GM06990 (cell line): Measurements from ENCODE around the gene SNAP47.

ENCODE experiments used
- DNase-seq: peaks from one replicate; pipeline ENCODE4 v3.0.0-alpha.2; 2011; ENCODE audit not compliant: insufficient read length; ENCODE audit errors: extremely low read depth
- H3K27me3 ChIP-seq: replicated peaks from 2 replicates; pipeline ENCODE4 v1.6.0; 2011; ENCODE audit warnings: low read length; ENCODE audit not compliant: control insufficient read depth, insufficient read depth
- H3K36me3 ChIP-seq: 2 replicates; pipeline ENCODE4 v1.5.1; 2011; ENCODE audit warnings: low read length; ENCODE audit not compliant: control insufficient read depth, insufficient read depth
- H3K4me3 ChIP-seq: replicated peaks from 2 replicates; pipeline ENCODE4 v1.5.1; 2011; ENCODE audit warnings: low read depth, mild to moderate bottlenecking, control low read depth, low read length
- TF ChIP-seq, protein P1 (sequence below): IDR thresholded peaks from 2 replicates; pipeline ENCODE4 v1.5.1; 2011; ENCODE audit warnings: low read length, control low read depth, mild to moderate bottlenecking, inconsistent platforms; ENCODE audit not compliant: insufficient read depth, poor library complexity, severe bottlenecking

SNAP47 gene

GRCh38 chr1:227787513-227788270, 52.5 kb downstream of the SNAP47 start:
- peak; percentile 96 for DNase-seq
- TF ChIP-seq, protein P1, sequence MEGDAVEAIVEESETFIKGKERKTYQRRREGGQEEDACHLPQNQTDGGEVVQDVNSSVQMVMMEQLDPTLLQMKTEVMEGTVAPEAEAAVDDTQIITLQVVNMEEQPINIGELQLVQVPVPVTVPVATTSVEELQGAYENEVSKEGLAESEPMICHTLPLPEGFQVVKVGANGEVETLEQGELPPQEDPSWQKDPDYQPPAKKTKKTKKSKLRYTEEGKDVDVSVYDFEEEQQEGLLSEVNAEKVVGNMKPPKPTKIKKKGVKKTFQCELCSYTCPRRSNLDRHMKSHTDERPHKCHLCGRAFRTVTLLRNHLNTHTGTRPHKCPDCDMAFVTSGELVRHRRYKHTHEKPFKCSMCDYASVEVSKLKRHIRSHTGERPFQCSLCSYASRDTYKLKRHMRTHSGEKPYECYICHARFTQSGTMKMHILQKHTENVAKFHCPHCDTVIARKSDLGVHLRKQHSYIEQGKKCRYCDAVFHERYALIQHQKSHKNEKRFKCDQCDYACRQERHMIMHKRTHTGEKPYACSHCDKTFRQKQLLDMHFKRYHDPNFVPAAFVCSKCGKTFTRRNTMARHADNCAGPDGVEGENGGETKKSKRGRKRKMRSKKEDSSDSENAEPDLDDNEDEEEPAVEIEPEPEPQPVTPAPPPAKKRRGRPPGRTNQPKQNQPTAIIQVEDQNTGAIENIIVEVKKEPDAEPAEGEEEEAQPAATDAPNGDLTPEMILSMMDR: no peak
- H3K36me3 ChIP-seq: no peaks in the 10 kb centered on the region
- H3K27me3 ChIP-seq: no peaks in the 10 kb centered on the region
- peak overlapping the region; percentile 66 for H3K4me3 ChIP-seq

DNA sequence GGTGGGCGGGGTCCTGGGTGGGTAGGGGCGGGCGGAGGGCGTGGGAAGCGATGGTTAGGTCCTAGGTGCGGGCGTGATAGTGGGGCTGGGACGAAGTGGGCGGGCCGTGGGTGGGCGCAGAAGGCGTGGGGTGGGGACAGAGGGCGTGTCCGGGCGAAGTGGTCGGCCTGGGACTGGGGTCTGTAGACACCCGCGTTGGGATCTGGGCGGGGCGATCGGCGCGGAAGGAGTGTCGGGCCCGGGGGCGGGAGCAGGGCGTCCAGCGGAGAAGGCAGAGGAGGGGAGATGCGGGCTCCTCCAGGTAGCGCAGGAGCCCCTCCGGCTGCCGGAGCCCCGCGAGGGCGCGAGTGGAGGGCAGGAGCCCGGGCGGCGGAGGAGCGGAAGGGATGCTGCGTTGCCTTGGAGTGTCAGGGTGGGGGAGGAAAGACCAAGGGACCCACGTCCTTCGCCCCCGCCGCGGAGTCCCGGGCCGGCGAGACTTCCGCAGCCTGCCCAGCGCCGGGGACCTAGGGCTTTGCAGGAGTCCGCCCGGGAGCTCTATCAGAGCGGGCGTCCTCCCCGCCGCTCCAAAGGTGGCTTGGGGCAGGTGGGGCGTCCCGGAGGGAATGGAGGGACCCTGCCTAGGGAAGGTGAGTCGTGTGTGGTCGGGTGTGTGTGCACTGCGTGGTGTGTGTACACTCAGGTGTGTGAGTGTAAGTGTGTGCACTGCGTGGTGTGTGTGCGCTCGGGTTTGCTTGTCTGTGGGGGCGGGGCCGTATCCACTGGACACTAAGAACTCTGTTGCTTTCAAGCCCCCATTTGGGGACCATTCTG, 53.2 kb downstream of the SNAP47 start:
- TF ChIP-seq, protein P1: no peak
- no peak for DNase-seq
- Histone ChIP-seq H3K4me3 (peak overlapping the region; percentile 66), H3K27me3 (no peaks in the 10 kb centered on the region), H3K36me3 (no peaks in the 10 kb centered on the region)

DNA sequence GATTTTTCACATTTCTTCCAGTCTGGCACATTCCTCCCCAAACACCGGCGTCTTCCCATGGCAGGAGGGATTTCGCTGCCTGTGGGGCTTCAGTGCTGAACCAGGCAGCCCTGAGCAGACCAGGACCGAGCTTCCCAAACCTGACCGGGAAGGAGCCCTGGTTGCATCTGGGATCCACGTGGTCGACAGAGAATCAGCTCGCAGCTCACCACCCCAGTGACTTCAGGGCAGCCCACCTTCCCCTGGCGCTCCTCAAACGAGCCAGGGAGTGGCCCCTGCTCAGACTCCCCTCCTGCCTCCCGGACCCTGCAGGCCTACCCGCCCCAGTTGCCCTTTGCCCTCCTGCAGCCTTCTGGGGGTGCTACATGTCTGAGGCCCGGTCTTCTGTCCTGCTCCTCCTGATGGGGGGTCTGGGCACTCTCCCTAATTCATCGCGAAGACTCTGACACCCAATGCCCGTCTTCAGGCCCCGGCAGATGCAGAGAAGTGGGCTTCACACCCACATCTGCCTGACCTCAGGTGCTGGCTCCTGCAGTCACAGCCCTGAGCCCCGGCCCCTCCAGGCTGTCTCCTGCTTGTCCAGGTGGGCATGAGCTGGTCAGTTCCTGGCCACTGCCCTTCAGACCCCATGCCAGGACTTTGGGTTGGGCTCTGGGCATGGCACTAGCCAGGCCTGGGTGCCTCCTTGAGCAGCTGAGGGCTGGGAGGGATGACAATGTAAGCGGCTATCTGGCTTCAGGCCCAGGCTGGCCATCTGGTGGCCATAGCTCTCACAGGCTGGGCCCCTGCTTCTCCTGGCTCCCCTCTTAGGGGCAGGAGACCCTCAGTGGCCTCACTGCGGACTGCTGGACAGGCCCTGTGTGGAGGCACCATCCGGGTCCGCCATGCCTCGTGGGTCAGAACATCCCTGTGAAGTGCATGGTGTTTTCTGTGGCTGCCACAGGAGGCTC, 54.1 kb downstream of the SNAP47 start:
- Histone ChIP-seq H3K4me3 (no peak overlapping the region; the same call in 1 of the 2 replicates), H3K36me3 (no peaks in the 10 kb centered on the region), H3K27me3 (no peaks in the 10 kb centered on the region)
- DNase-seq: no peak
- TF ChIP-seq, protein P1: no peak

GRCh38 chr1:227790034-227790400, 54.8 kb downstream of the SNAP47 start:
- Histone ChIP-seq H3K27me3 (no peaks in the 10 kb centered on the region), H3K4me3 (no peak overlapping the region), H3K36me3 (no peaks in the 10 kb centered on the region)
- TF ChIP-seq, protein P1: no peak
- no peak for DNase-seq

DNA sequence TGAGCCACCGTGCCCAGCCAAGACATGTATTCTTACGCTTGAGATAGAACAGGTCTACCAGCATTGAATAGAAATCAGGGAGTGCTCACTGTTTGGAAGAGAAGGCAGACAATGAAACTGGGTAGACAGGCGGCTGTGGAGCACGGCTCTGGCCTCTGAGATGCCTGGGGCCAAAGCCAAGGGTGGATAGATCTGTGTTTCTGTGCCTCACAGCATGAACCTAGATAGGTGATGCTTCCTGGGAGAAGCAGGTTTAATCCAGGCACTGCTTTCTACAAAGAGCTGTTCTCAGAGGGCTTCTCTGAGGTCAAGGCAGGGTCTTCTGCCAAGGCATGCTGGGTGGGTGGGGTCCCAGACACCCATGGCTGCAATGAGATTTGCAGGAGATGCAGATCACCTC, 55.6 kb downstream of the SNAP47 start:
- TF ChIP-seq, protein P1: no peak
- no peaks in the 10 kb centered on the region for H3K27me3 ChIP-seq
- no peak for DNase-seq
- no peak overlapping the region for H3K4me3 ChIP-seq
- no peaks in the 10 kb centered on the region for H3K36me3 ChIP-seq
